ENCODE measurements around the gene HLX. TPM values are rescaled to one million over a fixed set of nuclear protein-coding genes. Genes with fewer than 3 reads are reported as not detected.
A peak's percentile ranks its signal among the peaks of the same experiment; 100 is the strongest.

The HLX gene
- total RNA-seq, 1 donor from 2014 or later = not detected

- Histone ChIP-seq H3K36me3 (no peaks in the 10 kb centered on the region), H3K4me1 (peaks cover 6% of the 10 kb centered on the region), H3K27ac (no peak overlapping the region), H3K9ac (no peak overlapping the region), H3K4me2 (no peak overlapping the region), H3K9me3 (ENCODE audit: low read depth) (no peaks in the 10 kb centered on the region), H3K4me3 (no peak overlapping the region), H3K27me3 (peaks cover 51% of the 10 kb centered on the region), H4K20me1 (ENCODE audit: low read depth) (peaks cover 30% of the 10 kb centered on the region), H3F3A (ENCODE audit: low read depth) (no peaks in the 10 kb centered on the region), H3K79me2 (ENCODE audit: low read depth) (no peaks in the 10 kb centered on the region), H2AFZ (replicated peaks) (no peak overlapping the region)
- no peaks in the 10 kb centered on the region for H3K36me3 Mint-ChIP-seq
- no peak overlapping the region for H3K4me3 Mint-ChIP-seq
- no peak overlapping the region for H3K27ac Mint-ChIP-seq
- H3K9me3 Mint-ChIP-seq = no peaks in the 10 kb centered on the region
- TF ChIP-seq EZH2 (IDR thresholded peaks at IDR 0.05) (no peak), EZH2phosphoT487 (IDR thresholded peaks at IDR 0.05) (no peak), CTCF (IDR thresholded peaks at IDR 0.05) (no peak)
- peaks cover 38% of the 10 kb centered on the region for H3K27me3 Mint-ChIP-seq (ENCODE audit: insufficient read depth, low read depth)
- peaks cover 11% of the 10 kb centered on the region for H3K4me1 Mint-ChIP-seq
- no peak for DNase-seq (ENCODE audit: low spot score)
Observed at GRCh38 chr1:220873087-220873486, 6.2 kb upstream of the HLX start.

- Mint-ChIP-seq H3K9me3 (no peaks in the 10 kb centered on the region), H3K27me3 (ENCODE audit: insufficient read depth, low read depth) (peaks cover 48% of the 10 kb centered on the region), H3K4me3 (no peak overlapping the region), H3K27ac (no peak overlapping the region), H3K36me3 (no peaks in the 10 kb centered on the region), H3K4me1 (peaks cover 16% of the 10 kb centered on the region)
- Histone ChIP-seq H2AFZ (replicated peaks) (no peak overlapping the region), H3K4me3 (no peak overlapping the region), H3K36me3 (no peaks in the 10 kb centered on the region), H4K20me1 (ENCODE audit: low read depth) (peaks cover 39% of the 10 kb centered on the region), H3K9ac (no peak overlapping the region), H3K27ac (no peak overlapping the region), H3K9me3 (ENCODE audit: low read depth) (no peaks in the 10 kb centered on the region), H3K4me1 (peaks cover 6% of the 10 kb centered on the region), H3K27me3 (peaks cover 61% of the 10 kb centered on the region), H3F3A (ENCODE audit: low read depth) (peaks cover 4% of the 10 kb centered on the region), H3K79me2 (ENCODE audit: low read depth) (no peaks in the 10 kb centered on the region), H3K4me2 (no peak overlapping the region)
- TF ChIP-seq EZH2 (IDR thresholded peaks at IDR 0.05) = no peak
- peak; percentile 81 for TF ChIP-seq CTCF (IDR thresholded peaks at IDR 0.05)
- TF ChIP-seq EZH2phosphoT487 (IDR thresholded peaks at IDR 0.05) = peak; percentile 29
- peak; percentile 73 for DNase-seq (ENCODE audit: low spot score)
Observed at GRCh38 chr1:220873868-220874655, 5.2 kb upstream of the HLX start.

GRCh38 chr1:220875260-220875659 is 4.0 kb upstream of the HLX start:
- H3K4me3 ChIP-seq = no peak overlapping the region
- no peak for DNase-seq (ENCODE audit: low spot score)
- Mint-ChIP-seq H3K4me1 (peaks cover 19% of the 10 kb centered on the region), H3K36me3 (no peaks in the 10 kb centered on the region), H3K9me3 (no peaks in the 10 kb centered on the region), H3K27ac (no peak overlapping the region), H3K4me3 (no peak overlapping the region), H3K27me3 (ENCODE audit: insufficient read depth, low read depth) (peaks cover 52% of the 10 kb centered on the region)
- H3K4me1 ChIP-seq = peaks cover 11% of the 10 kb centered on the region
- H3K27ac ChIP-seq = no peak overlapping the region
- H3F3A ChIP-seq (ENCODE audit: low read depth) = peaks cover 6% of the 10 kb centered on the region
- H3K36me3 ChIP-seq = no peaks in the 10 kb centered on the region
- no peak overlapping the region for H3K9ac ChIP-seq
- no peak for TF ChIP-seq EZH2phosphoT487 (IDR thresholded peaks at IDR 0.05)
- TF ChIP-seq EZH2 (IDR thresholded peaks at IDR 0.05) = no peak
- TF ChIP-seq CTCF (IDR thresholded peaks at IDR 0.05) = no peak
- peaks cover 73% of the 10 kb centered on the region for H3K27me3 ChIP-seq
- H3K4me2 ChIP-seq = no peak overlapping the region
- H3K79me2 ChIP-seq (ENCODE audit: low read depth) = no peaks in the 10 kb centered on the region
- H2AFZ ChIP-seq (replicated peaks) = no peak overlapping the region
- peaks cover 49% of the 10 kb centered on the region for H4K20me1 ChIP-seq (ENCODE audit: low read depth)
- no peaks in the 10 kb centered on the region for H3K9me3 ChIP-seq (ENCODE audit: low read depth)

All from neural progenitor cell (in vitro differentiated cells).